Smooth muscle cell (in vitro differentiated cells): Measurements from ENCODE around the gene TFPI. TPM values are rescaled to one million over a fixed set of nuclear protein-coding genes. Genes with fewer than 3 reads are reported as not detected.
A peak's percentile ranks its signal among the peaks of the same experiment; 100 is the strongest.

ENCODE experiments used
- DNase-seq: peaks from one replicate; lab custom pipeline; 2025; ENCODE audit not compliant: unreplicated experiment; lab: John Stamatoyannopoulos, UW
- H2AFZ ChIP-seq: fragments of 200-600 bp; sonication (generic); 2 replicates; pipeline ENCODE4 v1.6.0; 2016; ENCODE audit warnings: antibody characterized with exemption, low read depth, mild to moderate bottlenecking
- H3F3A ChIP-seq: fragments of 200-600 bp; sonication (generic); 2 replicates; pipeline ENCODE4 v1.6.0; 2017; ENCODE audit warnings: antibody characterized with exemption, low read depth
- H3K27ac ChIP-seq: fragments of 200-600 bp; sonication (generic); 2 replicates; pipeline ENCODE4 v1.5.1; 2016; ENCODE audit warnings: low read depth, mild to moderate bottlenecking
- H3K27me3 ChIP-seq: fragments of 200-600 bp; sonication (generic); 2 replicates; pipeline ENCODE4 v1.6.1; 2016; ENCODE audit warnings: low read depth, mild to moderate bottlenecking
- H3K36me3 ChIP-seq: fragments of 200-600 bp; sonication (generic); 2 replicates; pipeline ENCODE4 v1.5.1; 2016; ENCODE audit warnings: low read depth
- H3K4me1 ChIP-seq: fragments of 200-600 bp; sonication (generic); 2 replicates; pipeline ENCODE4 v1.5.1; 2016; ENCODE audit warnings: low read depth
- H3K4me2 ChIP-seq: fragments of 200-600 bp; sonication (generic); 2 replicates; pipeline ENCODE4 v1.6.0; 2016; ENCODE audit warnings: mild to moderate bottlenecking
- H3K4me3 ChIP-seq: fragments of 200-600 bp; sonication (generic); 2 replicates; pipeline ENCODE4 v1.5.1; 2016; ENCODE audit warnings: mild to moderate bottlenecking
- H3K79me2 ChIP-seq: fragments of 200-600 bp; sonication (generic); 2 replicates; pipeline ENCODE4 v1.6.0; 2016; ENCODE audit warnings: low read depth, mild to moderate bottlenecking
- H3K9ac ChIP-seq: fragments of 200-600 bp; sonication (generic); 2 replicates; pipeline ENCODE4 v1.6.0; 2016; ENCODE audit warnings: low read depth
- H3K9me3 ChIP-seq: fragments of 200-600 bp; sonication (generic); replicated peaks from 2 replicates; pipeline ENCODE4 v1.5.1; 2016; ENCODE audit warnings: low read depth
- H4K20me1 ChIP-seq: fragments of 200-600 bp; sonication (generic); 2 replicates; pipeline ENCODE4 v1.6.0; 2016; ENCODE audit warnings: low read depth
- CTCF ChIP-seq: fragments of 200-600 bp; sonication (generic); IDR thresholded peaks from 2 replicates; pipeline ENCODE4 v1.5.1; 2017; ENCODE audit warnings: borderline replicate concordance, mild to moderate bottlenecking, antibody characterized with exemption; ENCODE audit not compliant: insufficient read depth, poor library complexity, severe bottlenecking
- WGBS: methylation state at CpG from one replicate; pipeline ENCODE4 v1.1.7; 2016; ENCODE audit warnings: low lambda C conversion rate; 5-methylcytosine and 5-hydroxymethylcytosine counted together
- polyA plus RNA-seq: library from polyadenylated mRNA; unstranded; fragments of >200 nt; fragmentation: Nextera tagmentation; extraction: Ambion mirVana; gene quantifications from 2 replicates; pipeline ENCODE4 v1.2.1, GENCODE V29; 2016
- total RNA-seq: library from RNA; depleted of rRNA; stranded (reverse); fragments of >200 nt; gene quantifications from 2 replicates; pipeline ENCODE4 v1.2.3, GENCODE V29; 2014

The TFPI gene
- total and polyA plus RNA-seq, 2 experiments from 2014 or later: 169 to 194 TPM

- WGBS: 81% methylated on average over 3 of the region's 3 CpGs
- Histone ChIP-seq H3K27me3 (no peaks in the 10 kb centered on the region), H3K27ac (no peak overlapping the region), H3K36me3 (no peaks in the 10 kb centered on the region), H3K79me2 (no peaks in the 10 kb centered on the region), H3K9ac (no peak overlapping the region), H3K4me2 (no peak overlapping the region), H4K20me1 (no peaks in the 10 kb centered on the region), H3F3A (no peaks in the 10 kb centered on the region), H3K9me3 (no peaks in the 10 kb centered on the region), H2AFZ (peak overlapping the region; percentile 6), H3K4me1 (no peaks in the 10 kb centered on the region), H3K4me3 (no peak overlapping the region)
- no peak for TF ChIP-seq CTCF
- DNase-seq: no peak
Observed at GRCh38 chr2:187440101-187440675, 114.0 kb downstream of the TFPI start.

DNA sequence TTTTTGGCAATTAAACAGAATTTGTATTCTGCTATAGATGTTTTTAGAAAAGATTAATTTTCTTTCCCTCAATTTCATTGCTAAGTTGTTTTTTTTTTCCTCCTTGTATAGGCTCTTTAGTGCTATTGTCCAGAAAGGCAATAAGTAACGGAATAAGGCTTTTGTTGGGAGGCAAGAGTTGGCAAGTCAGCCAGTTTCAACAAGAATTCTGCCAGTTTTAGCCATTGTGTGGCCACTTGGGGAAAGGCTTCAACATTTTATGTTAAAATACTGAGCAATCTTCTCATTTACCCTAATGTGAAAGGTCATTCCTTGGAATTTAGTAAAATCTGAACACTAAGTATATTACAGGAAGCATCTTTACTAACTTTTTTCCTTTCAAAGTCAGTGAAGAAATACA is 115.8 kb downstream of the TFPI start:
- 97% methylated on average over 1 of the region's 1 CpG for WGBS
- TF ChIP-seq CTCF: no peak

DNA sequence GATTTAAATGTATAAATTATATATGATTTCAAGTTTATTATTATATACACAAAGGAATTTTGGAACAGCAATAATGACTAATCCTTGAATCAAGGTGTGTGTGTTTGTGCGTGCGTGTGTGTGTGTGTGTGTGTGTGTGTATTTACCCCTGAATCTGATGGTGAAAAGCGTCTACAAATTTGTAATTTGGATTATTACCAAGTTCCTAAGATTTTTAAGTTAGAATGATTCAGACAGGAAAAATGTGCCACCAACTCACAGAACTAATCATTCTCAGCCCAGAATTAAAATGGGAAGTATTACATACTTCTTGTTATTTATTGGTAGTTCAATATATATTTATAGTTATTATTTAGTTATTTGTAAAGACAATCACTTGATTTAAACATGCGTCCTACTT is 118.5 kb downstream of the TFPI start:
- Histone ChIP-seq H3K27me3 (no peaks in the 10 kb centered on the region), H3K4me3 (no peak overlapping the region), H3K36me3 (no peaks in the 10 kb centered on the region), H3K4me2 (no peak overlapping the region), H3K9ac (no peak overlapping the region), H3K4me1 (no peaks in the 10 kb centered on the region), H3K27ac (no peak overlapping the region), H3K9me3 (no peaks in the 10 kb centered on the region), H2AFZ (no peak overlapping the region), H3F3A (no peaks in the 10 kb centered on the region), H4K20me1 (no peaks in the 10 kb centered on the region), H3K79me2 (no peaks in the 10 kb centered on the region)
- no peak for TF ChIP-seq CTCF
- 57% methylated on average over 4 of the region's 4 CpGs for WGBS
- DNase-seq: no peak

More for the DNA sequence above, 115.8 kb downstream of the TFPI start:
- no peaks in the 10 kb centered on the region for H3K36me3 ChIP-seq
- no peak overlapping the region for H3K9ac ChIP-seq
- no peaks in the 10 kb centered on the region for H3K27me3 ChIP-seq
- DNase-seq: no peak
- no peak overlapping the region for H2AFZ ChIP-seq
- H3K4me1 ChIP-seq: no peaks in the 10 kb centered on the region
- no peak overlapping the region for H3K4me3 ChIP-seq
- no peak overlapping the region for H3K4me2 ChIP-seq
- no peaks in the 10 kb centered on the region for H3K79me2 ChIP-seq
- H4K20me1 ChIP-seq: no peaks in the 10 kb centered on the region
- H3K9me3 ChIP-seq: no peaks in the 10 kb centered on the region
- no peak overlapping the region for H3K27ac ChIP-seq
- H3F3A ChIP-seq: no peaks in the 10 kb centered on the region

DNA sequence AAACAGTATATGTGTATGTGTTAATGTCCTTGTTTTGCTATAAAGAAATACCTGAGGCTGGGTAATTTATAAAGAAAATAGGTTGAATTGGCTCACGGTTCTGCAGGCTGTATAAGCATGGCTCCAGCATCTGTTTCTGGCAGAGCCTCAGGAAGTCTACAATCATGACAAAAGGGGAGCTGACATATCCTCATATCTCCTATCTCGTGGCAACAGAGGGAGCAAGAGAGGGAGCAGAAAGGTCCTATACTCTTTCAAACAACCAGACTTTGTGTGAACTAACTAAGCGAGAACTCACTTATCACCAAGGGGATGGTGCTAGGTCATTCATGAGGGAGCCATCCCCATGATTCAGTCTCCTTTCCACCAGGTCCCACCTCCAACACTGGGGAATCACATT is 119.2 kb downstream of the TFPI start:
- Histone ChIP-seq H3K4me3 (no peak overlapping the region), H3K9me3 (no peaks in the 10 kb centered on the region), H2AFZ (no peak overlapping the region), H3K4me2 (no peak overlapping the region), H4K20me1 (no peaks in the 10 kb centered on the region), H3K27me3 (no peaks in the 10 kb centered on the region), H3K27ac (no peak overlapping the region), H3K36me3 (no peaks in the 10 kb centered on the region), H3K9ac (no peak overlapping the region), H3K79me2 (no peaks in the 10 kb centered on the region), H3K4me1 (no peaks in the 10 kb centered on the region), H3F3A (no peaks in the 10 kb centered on the region)
- no peak for TF ChIP-seq CTCF
- 80% methylated on average over 3 of the region's 3 CpGs for WGBS
- DNase-seq: no peak
